Kasumi-1 (cell line): Measurements from ENCODE around the gene UVRAG.
A peak's percentile ranks its signal among the peaks of the same experiment; 100 is the strongest.
"Not testable (repeated sequence)": the region's sequence is repeated elsewhere in the genome, so short reads cannot be mapped to it uniquely, and the experiment has no call there.

ENCODE experiments used
- DNase-seq, 2 experiments: peaks; one replicate each; lab custom pipeline; 2025; lab: John Stamatoyannopoulos, UW

The UVRAG gene

DNA sequence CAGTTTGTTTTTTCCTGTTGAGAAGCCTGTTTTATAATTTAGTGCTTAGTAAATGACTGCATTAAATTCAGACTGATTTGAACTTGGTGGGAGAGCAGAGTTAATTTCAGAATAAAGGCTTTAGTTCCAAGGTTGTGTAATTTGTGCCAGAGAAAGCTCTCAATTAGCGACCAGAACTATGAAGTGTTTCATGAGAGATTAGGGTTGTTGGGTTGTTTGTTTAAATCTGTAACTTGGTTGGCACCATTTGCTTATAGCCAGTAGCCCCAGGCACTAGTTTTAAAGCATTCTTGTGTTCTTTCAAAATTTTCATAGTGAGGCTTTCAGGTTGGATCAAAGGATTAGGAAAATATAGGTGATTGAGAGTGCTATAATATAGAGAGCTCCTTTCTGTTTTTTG is 25.5 kb downstream of the UVRAG start:
- no peak for DNase-seq

- no peak for DNase-seq
Measured at GRCh38 chr11:75841739-75842138, 26.7 kb downstream of the UVRAG start.

DNA sequence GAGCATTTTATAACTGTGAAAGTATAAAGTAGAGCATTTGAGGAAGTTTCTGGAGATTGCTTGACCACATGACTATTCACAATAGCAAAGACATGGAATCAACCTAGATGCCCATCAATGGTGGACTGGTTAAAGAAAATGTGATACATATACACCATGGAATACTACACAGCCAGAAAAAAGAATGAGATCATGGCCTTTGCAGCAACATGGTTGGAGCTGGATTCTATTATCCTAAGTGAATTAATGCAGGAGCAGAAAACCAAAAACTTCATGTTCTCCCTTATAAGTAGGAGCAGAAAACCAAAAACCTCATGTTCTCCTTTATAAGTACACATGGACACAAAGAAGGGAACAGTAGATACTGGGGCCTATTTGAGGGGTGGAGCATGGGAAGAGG is 30.3 kb downstream of the UVRAG start:
- no peak for DNase-seq

GRCh38 chr11:75849894-75850293 is 34.9 kb downstream of the UVRAG start:
- DNase-seq = no peak

DNA sequence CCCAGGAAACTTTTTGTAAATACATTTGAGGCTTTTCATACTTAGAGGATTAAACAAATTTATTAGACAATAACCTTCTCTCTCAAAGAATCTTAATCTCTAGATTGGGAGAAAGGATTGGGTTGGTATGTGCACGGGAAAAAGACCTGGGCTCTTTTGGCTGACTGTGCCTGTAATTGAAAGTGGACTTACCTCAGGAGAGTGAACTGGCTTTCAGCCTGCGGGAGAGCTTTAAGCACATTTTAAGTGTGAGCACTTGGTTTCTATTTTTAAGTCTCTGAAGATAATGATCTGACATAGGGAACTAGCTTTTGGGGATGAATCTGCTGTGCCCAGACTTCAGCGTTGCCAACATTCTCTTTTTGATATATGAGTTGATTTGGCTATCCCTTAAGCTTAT is 35.8 kb downstream of the UVRAG start:
- peak; percentile 32 to 50 for DNase-seq

DNA sequence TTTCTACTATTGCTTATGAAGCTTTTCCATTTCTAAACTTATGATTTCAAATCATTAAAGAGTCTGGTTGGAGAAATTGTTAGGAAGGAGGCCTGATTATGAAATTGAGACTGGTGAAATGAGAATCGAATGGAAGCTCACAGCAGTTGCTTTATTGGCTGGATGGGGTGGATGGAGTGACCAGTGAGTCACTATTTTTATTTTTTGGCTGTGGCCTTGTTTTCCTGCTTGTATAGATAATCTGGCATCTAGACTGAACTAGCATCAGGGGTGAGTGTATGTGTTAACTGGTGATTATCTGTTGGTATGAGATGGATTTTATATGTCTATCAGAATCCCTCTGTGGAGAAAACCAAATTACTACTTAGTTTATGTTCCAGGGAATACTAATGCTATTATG is 36.2 kb downstream of the UVRAG start:
- DNase-seq = no peak

DNA sequence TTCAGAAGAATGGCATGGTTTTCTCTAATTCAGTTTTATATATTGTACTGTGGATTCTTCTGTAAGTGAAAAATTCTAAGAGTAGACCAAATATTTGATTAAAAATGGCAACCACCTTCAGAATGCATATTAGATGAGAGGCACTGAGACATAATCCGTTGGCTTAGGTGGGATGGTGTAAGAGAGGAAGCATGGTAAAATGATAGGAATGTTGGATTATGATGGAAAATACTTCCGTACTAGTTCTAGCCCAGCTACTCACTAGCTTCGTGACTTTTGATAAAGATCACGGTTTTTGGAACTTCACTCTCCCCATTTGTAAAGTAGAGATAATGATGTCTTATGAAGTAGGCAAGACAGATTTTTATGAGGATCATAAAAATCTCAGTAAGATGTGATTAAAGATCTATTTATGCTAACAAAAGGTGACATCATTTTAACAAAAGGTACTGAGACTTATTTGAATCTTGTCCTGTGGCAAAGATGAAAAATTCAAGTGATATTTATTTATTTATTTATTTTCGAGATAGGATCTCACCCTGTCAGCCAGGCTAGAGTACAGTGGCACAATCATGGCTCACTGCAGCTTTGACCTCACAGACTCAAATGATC is 37.5 kb downstream of the UVRAG start:
- no peak for DNase-seq

GRCh38 chr11:75853563-75853962 is 38.6 kb downstream of the UVRAG start:
- not testable (repeated sequence) for DNase-seq

DNA sequence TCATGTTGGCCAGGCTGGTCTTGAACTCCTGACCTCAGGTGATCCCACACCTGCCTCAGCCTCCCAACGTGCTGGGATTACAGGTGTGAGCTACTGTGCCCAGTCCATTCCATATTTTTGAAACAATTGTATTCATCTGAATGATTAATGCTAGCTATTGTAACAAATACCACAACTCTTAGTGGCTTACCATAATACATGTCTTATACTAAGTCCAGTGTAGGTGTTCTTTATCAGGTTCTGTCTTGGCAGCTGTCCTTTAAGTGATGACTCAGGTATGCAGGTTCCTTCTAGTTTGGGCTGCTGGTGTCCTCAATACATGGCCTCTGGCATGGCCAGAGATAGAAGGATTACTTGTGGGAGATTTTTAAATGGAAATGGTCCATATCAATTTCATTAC is 39.0 kb downstream of the UVRAG start:
- no peak for DNase-seq

DNA sequence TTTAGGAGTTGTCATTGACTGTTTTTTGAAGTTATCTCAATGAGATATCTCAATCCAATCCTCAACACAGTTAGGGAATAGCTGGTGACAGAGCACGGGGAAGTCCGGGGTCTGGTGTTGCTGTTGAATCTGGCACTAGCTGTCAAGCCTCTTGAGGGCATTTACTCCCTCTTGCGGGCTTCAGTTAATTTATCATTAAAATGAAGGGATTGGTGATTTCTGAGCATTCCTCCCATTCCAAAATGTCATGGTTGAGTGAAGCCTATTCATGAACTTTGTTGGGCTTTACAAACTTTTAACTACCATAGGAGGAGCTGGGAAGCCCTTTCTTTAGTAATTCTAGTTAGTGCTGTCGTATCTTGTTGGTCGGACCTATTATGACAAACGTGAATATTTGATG is 40.2 kb downstream of the UVRAG start:
- DNase-seq = no peak

GRCh38 chr11:75856912-75857311 is 41.9 kb downstream of the UVRAG start:
- no peak for DNase-seq

DNA sequence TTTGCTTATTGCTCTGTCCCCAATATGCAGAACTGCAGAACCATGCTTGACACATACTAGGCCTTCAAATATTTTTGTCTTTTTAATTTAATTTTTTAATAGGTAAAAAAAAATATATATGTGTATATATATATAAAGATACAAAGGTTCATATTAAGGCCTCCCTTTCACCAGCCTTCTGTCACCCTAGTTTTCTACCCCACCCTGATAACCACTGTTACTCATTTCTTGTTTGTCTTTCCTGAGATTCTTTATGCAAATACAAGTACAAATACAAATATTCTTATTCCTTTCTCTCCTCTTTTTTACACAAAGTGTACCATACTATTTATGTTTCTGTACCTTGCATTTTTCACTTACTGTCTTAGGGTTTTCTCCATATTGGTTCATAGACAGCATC is 43.0 kb downstream of the UVRAG start:
- DNase-seq = no peak

GRCh38 chr11:75858613-75859012 is 43.6 kb downstream of the UVRAG start:
- no peak for DNase-seq

GRCh38 chr11:75859614-75860013 is 44.6 kb downstream of the UVRAG start:
- DNase-seq = no peak

DNA sequence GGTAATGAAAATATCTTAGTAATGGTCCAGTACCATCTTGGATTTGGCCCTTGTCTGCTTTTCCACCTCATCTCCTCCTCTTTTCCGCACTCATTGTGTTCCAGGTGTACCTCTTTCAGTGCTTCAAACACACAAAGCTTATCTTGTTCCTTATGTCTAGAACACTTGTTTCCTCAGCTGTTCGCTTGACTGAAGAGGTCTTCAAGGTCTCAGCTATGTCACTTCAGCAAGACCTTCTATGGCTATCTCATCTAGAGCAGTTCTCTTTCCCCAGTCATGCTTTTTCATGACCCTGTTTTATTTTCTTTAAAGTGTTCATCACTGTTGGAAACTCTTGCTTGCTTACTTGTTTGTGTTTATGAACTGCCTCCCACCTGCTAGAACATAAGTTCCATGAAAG is 47.4 kb downstream of the UVRAG start:
- no peak for DNase-seq

- DNase-seq = peak; percentile 59 to 72
Measured at GRCh38 chr11:75867778-75868374, 52.9 kb downstream of the UVRAG start.

- DNase-seq = no peak
Measured at GRCh38 chr11:75868990-75869389, 54.0 kb downstream of the UVRAG start.

- no peak for DNase-seq
Measured at GRCh38 chr11:75869661-75870455, 54.8 kb downstream of the UVRAG start.

DNA sequence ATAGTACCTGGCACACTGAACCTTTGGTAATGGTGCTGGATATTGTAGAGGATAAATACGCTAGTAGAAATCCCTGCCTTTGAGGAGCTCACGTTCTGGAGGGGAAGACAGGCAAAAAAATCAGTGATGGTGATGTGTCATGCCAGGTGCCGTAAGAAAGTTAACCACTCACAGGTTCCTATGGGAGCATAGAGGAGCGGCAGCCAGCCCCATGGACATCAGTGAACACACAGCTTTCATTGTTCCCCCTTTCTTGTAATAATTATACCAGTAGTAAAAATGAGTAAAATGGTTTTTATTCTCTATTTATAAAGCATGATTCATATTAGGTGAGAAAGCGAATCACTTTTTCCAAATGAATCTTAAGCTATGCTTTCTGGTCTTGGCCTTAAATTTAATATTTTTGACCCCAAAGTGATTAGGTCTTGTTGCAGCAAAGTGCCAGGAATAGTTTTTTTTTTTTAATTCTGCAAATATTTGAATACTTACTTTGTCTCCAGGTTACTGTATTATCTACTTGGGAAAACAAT is 57.9 kb downstream of the UVRAG start:
- peak in 1 of 2 experiments; percentile 26 for DNase-seq

DNA sequence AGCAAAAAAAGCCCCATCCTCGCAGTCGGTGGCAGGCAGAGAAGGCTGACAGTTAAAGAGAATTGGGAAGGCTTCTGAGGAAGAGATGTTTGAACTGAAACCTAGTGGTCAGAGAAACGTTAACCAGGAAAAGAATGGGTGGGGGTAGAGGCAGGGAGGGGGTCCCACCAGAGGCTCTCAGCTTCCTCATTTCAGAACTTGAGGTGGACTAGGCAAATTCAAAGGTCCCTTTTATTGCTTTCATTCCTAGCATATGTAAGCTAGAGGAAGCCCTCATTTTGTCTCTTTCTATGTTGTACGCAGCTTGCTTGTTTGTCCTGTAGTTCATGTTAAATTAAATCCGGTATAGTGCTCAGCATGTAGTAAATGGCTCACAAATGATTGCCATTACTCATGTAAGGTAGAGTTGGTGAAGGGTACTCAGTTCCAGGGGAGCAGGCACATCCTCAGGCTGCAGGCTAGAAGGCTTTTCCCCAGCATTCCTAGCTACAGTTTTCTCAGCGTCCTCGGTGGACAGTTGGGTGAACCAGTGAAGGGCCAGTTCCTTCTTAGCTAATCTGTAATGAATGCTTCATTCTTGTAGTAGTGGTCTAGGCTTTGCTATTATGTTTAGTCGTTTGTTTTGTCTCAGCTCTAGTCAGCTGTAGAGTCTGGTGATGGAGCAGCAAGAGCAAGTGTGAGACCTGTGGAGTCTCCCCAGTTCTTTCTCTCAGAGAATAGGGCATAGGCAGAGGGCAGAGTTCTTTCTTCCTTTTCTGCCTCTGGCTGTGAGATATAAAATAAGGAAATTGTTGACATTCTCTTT is 58.6 kb downstream of the UVRAG start:
- DNase-seq = peak; percentile 87 to 88

DNA sequence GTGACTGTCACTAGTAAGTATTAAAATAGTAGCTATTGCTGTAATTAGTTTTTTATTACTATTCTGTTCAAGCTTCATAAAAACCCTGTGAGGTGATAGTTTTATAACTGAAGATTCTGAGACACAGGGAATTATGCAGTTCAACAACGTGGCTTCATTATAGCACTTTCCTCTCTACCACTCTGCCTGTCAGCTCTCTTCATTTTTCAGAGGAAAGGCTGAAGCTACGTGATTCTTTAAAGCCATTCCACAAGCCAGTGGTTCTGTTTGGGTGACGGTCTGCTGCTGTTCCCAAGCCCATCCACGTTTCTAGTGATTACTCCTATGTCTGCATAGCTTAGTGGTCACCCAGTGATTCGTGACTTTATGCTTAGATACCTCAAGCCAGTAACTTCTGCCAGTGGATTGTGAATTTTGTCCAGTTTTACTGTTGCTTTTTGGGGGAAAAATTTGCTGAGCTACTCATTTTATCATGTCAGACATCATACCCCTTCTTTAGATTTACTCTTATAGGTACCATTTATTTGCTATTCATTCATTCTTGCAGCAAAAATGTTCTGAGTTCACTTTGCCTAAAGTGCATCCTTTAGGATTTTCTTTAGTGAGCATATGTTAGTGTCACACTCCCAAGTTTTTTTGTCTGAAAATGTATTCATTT is 59.8 kb downstream of the UVRAG start:
- no peak for DNase-seq

- not testable (repeated sequence) for DNase-seq
Measured at GRCh38 chr11:75877327-75877726, 62.3 kb downstream of the UVRAG start.
